Suprapubic skin (tissue), 4 donors: ENCODE measurements around the gene ADISSP. TPM values are rescaled to one million over a fixed set of nuclear protein-coding genes. Genes with fewer than 3 reads are reported as not detected.

Experiments
- DNase-seq, 2 donors: peaks; one replicate each; pipeline ENCODE4 v3.0.0-alpha.2; 2019; ENCODE audit warnings: low spot score in 2 of 2
- H3K27ac ChIP-seq: fragments of 200-600 bp; sonication (generic); one replicate; pipeline ENCODE4 v1.5.1; 2019
- H3K27me3 ChIP-seq: fragments of 200-600 bp; sonication (generic); one replicate; pipeline ENCODE4 v1.5.1; 2019
- H3K36me3 ChIP-seq: fragments of 200-600 bp; sonication (generic); one replicate; pipeline ENCODE4 v1.5.1; 2019
- H3K4me1 ChIP-seq: fragments of 200-600 bp; sonication (generic); one replicate; pipeline ENCODE4 v1.5.1; 2019
- H3K4me3 ChIP-seq: fragments of 200-600 bp; sonication (generic); one replicate; pipeline ENCODE4 v1.5.1; 2019; ENCODE audit warnings: mild to moderate bottlenecking
- H3K9me3 ChIP-seq: fragments of 200-600 bp; sonication (generic); one replicate; pipeline ENCODE4 v1.5.1; 2019
- EP300 ChIP-seq: sonication (generic); formaldehyde crosslinking; IDR thresholded peaks from one replicate; pipeline ENCODE4 v1.6.1; 2017; ENCODE audit warnings: antibody characterized with exemption
- POLR2A ChIP-seq, 2 donors: fragments of 450-650 bp; IDR thresholded peaks; one replicate each; pipeline ENCODE4 v1.6.1; 2017; ENCODE audit warnings: antibody characterized with exemption in 2 of 2, mild to moderate bottlenecking in 2 of 2, moderate library complexity in 2 of 2
- POLR2AphosphoS5 ChIP-seq, 3 donors: sonication (generic); formaldehyde crosslinking; IDR thresholded peaks; one replicate each; pipeline ENCODE4 v1.6.1; 2017; ENCODE audit warnings: antibody characterized with exemption in 3 of 3
- WGBS: methylation state at CpG from one replicate; pipeline ENCODE4 v1.1.5; 2018; 5-methylcytosine and 5-hydroxymethylcytosine counted together
- total RNA-seq, 4 donors: library from RNA; depleted of rRNA; stranded (reverse); fragments of >200 nt; gene quantifications; one replicate each; pipeline ENCODE4 v1.1.0, GENCODE V29; 2016
- TF ChIP-seq, protein P1 (sequence below), 2 donors: fragments of 200-600 bp in 1 of 2; fragments of 450-650 bp in 1 of 2; sonication (generic) in 1 of 2; IDR thresholded peaks; one replicate each; pipeline ENCODE4 v1.5.1; 2016 to 2019; ENCODE audit warnings: antibody characterized with exemption in 2 of 2, mild to moderate bottlenecking in 1 of 2, moderate library complexity in 1 of 2

The ADISSP gene
- total RNA-seq, 4 donors from 2014 or later, result 8.4 to 20.3 (median 18.9) TPM

DNA sequence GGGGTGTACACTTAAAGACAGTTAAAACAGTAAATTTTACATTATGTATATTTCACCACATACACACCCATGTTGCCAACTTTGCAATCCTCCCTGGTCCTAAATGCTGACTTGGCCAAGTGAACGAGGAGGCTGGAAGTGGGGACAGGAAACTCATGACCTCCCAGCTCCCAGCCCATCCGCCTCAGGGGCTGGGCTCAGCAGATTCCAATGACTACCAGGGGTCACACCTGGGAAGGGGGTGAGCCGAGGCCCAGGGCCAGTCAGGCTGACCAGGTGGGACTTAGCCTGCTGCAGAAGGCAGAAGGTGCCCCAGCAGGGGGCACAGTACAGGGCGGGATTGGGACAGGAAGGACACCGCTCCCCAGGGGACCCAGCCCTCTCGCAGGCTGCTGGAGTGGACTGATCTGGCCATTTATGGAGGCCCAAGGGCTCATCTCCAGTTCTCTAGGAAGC is 57.5 kb downstream of the ADISSP start:
- Histone ChIP-seq H3K27ac (no peak overlapping the region), H3K36me3 (no peaks in the 10 kb centered on the region)
- WGBS, result 40% methylated on average over 6 of the region's 6 CpGs

DNA sequence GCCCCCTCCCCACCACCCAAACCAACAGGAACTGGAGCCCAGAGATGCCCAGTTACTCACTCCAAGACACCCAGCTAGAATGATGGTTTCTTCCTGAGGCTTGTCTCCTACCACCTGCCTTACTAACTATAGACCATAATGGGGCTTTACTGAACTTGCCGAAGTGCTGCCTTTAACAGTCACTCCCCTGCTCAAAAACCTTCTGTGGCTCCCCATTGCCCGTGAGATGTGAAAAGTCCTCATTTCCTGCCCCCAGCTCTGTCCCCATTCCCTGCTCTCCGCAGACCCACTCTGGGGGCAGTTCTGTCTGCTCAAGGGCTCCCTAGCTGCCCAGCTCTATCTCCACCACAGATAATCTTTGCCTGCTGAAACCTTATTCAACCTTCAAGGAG is 60.0 kb downstream of the ADISSP start:
- no peaks in the 10 kb centered on the region for H3K27me3 ChIP-seq
- TF ChIP-seq POLR2AphosphoS5 (IDR thresholded peaks at IDR 0.05) (no peak), EP300 (no peak), POLR2A (IDR thresholded peaks at IDR 0.05) (no peak)
- TF ChIP-seq, protein P1, sequence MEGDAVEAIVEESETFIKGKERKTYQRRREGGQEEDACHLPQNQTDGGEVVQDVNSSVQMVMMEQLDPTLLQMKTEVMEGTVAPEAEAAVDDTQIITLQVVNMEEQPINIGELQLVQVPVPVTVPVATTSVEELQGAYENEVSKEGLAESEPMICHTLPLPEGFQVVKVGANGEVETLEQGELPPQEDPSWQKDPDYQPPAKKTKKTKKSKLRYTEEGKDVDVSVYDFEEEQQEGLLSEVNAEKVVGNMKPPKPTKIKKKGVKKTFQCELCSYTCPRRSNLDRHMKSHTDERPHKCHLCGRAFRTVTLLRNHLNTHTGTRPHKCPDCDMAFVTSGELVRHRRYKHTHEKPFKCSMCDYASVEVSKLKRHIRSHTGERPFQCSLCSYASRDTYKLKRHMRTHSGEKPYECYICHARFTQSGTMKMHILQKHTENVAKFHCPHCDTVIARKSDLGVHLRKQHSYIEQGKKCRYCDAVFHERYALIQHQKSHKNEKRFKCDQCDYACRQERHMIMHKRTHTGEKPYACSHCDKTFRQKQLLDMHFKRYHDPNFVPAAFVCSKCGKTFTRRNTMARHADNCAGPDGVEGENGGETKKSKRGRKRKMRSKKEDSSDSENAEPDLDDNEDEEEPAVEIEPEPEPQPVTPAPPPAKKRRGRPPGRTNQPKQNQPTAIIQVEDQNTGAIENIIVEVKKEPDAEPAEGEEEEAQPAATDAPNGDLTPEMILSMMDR (IDR thresholded peaks at IDR 0.05), result no peak

More for the DNA sequence above, 57.5 kb downstream of the ADISSP start:
- Histone ChIP-seq H3K9me3 (no peaks in the 10 kb centered on the region), H3K4me3 (no peak overlapping the region), H3K27me3 (no peaks in the 10 kb centered on the region), H3K4me1 (peaks cover 15% of the 10 kb centered on the region)
- TF ChIP-seq POLR2A (IDR thresholded peaks at IDR 0.05) (no peak), POLR2AphosphoS5 (IDR thresholded peaks at IDR 0.05) (no peak), EP300 (no peak)
- TF ChIP-seq, protein P1 (IDR thresholded peaks at IDR 0.05), result no peak
- DNase-seq, result no peak

DNA sequence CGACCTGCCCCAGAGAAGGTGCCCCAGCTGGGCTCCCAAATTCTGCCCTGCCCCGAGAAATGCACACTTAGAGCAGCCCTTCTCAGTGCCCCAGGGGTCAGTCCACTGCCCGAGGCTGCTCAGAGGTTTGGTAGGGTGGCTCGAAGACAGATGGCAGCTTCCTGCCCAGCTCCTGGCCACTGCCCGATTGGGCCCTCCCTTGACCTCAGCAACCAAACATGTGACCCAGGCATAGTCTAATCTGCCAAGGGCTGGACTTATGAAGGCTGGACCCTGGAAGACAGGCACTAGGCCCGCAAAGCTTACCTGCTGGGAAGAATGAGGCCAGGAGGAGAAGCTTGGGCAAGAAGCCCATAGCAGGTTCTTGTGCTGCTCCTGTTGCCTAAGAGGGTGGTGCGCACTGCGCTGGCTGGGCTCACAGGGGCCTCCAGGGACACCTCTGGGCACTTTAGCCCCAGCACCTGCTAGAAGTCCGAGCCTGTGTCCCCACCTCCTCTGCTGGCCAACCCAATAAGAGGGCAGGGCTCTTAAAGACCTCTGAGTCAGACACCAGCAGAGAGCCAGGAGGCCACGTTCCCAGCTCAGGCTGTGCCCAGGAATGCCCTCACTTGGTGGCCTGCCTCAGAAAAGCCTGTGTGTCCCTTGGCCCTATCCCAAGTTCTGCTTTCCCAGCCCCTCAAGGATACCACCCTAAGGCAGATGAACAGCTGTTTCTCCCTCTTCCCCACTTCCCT is 60.6 kb downstream of the ADISSP start:
- H3K27me3 ChIP-seq, result no peaks in the 10 kb centered on the region
- H3K4me1 ChIP-seq, result peaks cover 15% of the 10 kb centered on the region
- no peak overlapping the region for H3K27ac ChIP-seq
- H3K9me3 ChIP-seq, result no peaks in the 10 kb centered on the region
- TF ChIP-seq EP300, result no peak
- TF ChIP-seq, protein P1 (IDR thresholded peaks at IDR 0.05), result no peak
- no peak for TF ChIP-seq POLR2A (IDR thresholded peaks at IDR 0.05)
- no peak for TF ChIP-seq POLR2AphosphoS5 (IDR thresholded peaks at IDR 0.05)
- no peaks in the 10 kb centered on the region for H3K36me3 ChIP-seq
- no peak overlapping the region for H3K4me3 ChIP-seq
- no peak for DNase-seq
- WGBS, result 69% methylated on average over 7 of the region's 10 CpGs

More for the DNA sequence above, 60.0 kb downstream of the ADISSP start:
- Histone ChIP-seq H3K36me3 (no peaks in the 10 kb centered on the region), H3K27ac (no peak overlapping the region), H3K4me1 (peaks cover 15% of the 10 kb centered on the region), H3K9me3 (no peaks in the 10 kb centered on the region), H3K4me3 (no peak overlapping the region)
- 94% methylated on average over 3 of the region's 3 CpGs for WGBS
- DNase-seq, result no peak

DNA sequence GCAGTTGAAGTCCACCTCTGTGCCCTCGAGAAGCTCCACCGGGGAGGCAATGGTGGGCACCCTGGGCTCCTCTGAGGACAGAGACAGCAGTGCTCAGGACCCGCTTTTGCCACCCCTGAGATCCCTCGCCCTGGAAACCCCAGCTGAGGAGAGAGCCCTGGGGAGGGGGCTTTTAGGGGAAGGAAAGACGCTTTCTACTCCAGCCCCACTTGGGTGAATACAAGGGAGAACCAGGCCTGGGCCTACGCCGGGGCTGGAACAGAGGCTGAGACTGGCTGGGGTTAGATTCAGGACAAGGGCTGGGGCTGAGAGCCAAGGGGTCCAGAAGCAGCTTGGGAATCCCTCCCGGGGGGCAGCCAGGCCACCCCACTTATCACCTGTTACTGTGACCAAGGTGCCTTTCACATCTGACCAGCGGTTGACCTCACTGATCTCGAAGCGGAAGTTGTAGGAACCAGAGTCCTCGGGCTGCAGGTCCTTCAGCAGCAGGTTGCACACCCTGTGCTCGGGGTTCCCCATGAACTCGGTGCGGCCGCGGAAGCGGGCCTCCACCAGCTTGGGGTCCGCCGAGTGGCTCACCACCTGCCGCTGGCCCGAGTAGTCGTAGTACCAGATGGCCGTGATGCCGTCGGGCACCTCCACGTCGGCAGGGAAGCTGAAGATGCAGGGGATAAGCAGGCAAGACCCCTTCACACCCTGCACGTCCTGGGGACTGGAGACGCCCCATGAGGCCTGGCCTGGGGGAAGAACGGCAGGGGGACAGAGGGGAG is 61.4 kb downstream of the ADISSP start:
- H3K36me3 ChIP-seq, result no peaks in the 10 kb centered on the region
- no peaks in the 10 kb centered on the region for H3K27me3 ChIP-seq
- no peak for DNase-seq
- no peaks in the 10 kb centered on the region for H3K9me3 ChIP-seq
- H3K27ac ChIP-seq, result no peak overlapping the region
- TF ChIP-seq POLR2AphosphoS5 (IDR thresholded peaks at IDR 0.05) (no peak), POLR2A (IDR thresholded peaks at IDR 0.05) (no peak), EP300 (no peak)
- TF ChIP-seq, protein P1 (IDR thresholded peaks at IDR 0.05), result no peak
- 86% methylated on average over 1 of the region's 31 CpGs for WGBS
- no peak overlapping the region for H3K4me3 ChIP-seq
- H3K4me1 ChIP-seq, result peaks cover 13% of the 10 kb centered on the region

DNA sequence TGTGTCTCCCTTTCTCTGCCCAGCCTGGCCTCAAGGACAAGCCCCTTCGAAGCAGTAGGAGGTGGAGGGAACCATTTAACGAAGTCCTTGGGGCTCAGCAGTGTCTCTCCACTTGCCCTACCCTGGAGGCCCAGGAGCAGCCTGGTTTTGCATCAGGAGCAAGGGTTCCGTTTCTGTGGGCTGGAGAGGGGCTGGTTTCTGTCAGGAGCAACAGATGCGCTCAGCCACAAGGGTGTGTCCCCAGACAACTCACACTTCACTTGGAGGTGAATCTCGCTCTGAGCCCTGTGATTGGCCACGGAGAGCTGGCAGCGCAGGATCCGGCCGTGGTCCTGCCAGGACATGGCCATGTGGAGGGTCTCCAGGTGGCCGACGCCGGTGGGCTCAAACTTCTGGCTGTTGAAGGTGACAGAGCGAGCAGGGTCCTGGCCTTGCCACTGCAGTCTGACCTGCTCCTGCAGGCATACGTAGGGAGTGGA is 62.0 kb downstream of the ADISSP start:
- Histone ChIP-seq H3K4me3 (no peak overlapping the region), H3K36me3 (no peaks in the 10 kb centered on the region), H3K27ac (no peak overlapping the region), H3K9me3 (no peaks in the 10 kb centered on the region), H3K27me3 (no peaks in the 10 kb centered on the region), H3K4me1 (peaks cover 7% of the 10 kb centered on the region)
- DNase-seq, result no peak
- no peak for TF ChIP-seq POLR2AphosphoS5 (IDR thresholded peaks at IDR 0.05)
- TF ChIP-seq EP300, result no peak
- TF ChIP-seq, protein P1 (IDR thresholded peaks at IDR 0.05), result no peak
- WGBS, result 83% methylated on average over 1 of the region's 14 CpGs
